ENCODE measurements around the gene NARS2.
"Not testable (repeated sequence)": the region's sequence is repeated elsewhere in the genome, so short reads cannot be mapped to it uniquely, and the experiment has no call there.

The NARS2 gene

DNA sequence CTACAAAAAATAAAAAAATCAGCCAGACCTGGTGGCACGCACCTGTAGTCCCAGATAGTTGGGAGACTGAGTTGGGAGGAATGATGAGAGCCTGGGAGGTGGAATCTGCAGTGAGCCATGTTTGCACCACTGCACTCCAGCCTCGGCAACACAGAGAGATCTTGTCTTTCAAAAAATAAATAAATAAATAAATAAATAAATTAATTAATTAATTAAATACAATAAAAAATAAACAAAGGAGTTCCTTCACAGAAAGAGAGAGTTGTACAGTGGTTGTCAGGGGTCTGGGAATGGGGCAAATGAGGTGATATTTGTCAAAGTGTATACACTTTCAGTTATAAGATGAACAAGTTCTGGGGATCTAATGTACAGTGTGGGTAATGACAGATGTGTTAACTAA lies 107.3 kb downstream of the NARS2 start:
- Histone ChIP-seq H3K9me3 (ENCODE audit: control insufficient read depth, insufficient read depth, low read length) (no peaks in the 10 kb centered on the region), H3K4me3 (ENCODE audit: low read length) (no peak overlapping the region), H3K27ac (ENCODE audit: low read length) (no peak overlapping the region), H3K27me3 (ENCODE audit: control insufficient read depth, insufficient read depth, low read length) (no peaks in the 10 kb centered on the region), H3K4me1 (ENCODE audit: control insufficient read depth, insufficient read depth, low read length) (no peaks in the 10 kb centered on the region), H3K36me3 (ENCODE audit: control insufficient read depth, insufficient read depth, low read length) (peaks cover 2% of the 10 kb centered on the region; the same call in 1 of the 2 replicates)
- no CpG with 5 or more reads among the region's 2 CpGs for WGBS (ENCODE audit: insufficient coverage, insufficient read length)
- no peak for DNase-seq (ENCODE audit: low read depth, low spot score)

DNA sequence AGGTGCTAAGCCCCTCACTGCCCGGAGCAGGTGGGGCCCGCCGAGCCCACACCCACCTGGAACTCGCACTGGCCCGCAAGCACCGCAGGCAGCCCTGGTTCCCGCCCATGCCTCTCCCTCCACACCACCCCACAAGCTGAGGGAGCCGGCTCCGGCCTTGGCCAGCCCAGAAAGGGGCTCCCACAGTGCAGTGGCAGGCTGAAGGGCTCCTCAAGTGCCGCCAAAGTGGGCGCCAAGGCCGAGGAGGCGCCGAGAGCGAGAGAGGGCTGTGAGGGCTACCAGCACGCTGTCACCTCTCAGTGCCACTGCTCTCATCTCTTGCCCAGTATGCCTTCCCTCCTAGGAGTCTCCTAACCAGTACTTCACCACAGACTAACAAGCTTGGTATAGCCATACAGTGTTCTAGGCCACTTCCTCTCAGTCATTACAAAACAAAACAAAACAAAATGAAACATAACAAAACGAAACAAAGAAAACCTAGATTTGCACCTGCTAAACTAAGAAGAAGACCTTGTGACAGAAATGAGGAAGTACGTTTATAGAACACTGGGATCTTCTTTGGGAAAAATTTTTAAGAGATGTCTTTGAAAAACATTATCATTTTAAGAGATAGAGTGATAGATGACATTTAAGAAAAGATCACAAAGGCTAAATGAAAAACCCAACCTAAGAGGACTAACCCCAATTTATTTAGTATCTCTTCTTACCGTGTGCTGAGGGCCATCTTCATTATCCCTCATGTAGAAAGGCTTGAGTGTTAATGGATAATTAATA lies 109.3 kb downstream of the NARS2 start:
- Histone ChIP-seq H3K9me3 (ENCODE audit: control insufficient read depth, insufficient read depth, low read length) (no peaks in the 10 kb centered on the region), H3K4me3 (ENCODE audit: low read length) (no peak overlapping the region), H3K27ac (ENCODE audit: low read length) (no peak overlapping the region), H3K4me1 (ENCODE audit: control insufficient read depth, insufficient read depth, low read length) (no peaks in the 10 kb centered on the region), H3K27me3 (ENCODE audit: control insufficient read depth, insufficient read depth, low read length) (no peaks in the 10 kb centered on the region), H3K36me3 (ENCODE audit: control insufficient read depth, insufficient read depth, low read length) (peaks cover 2% of the 10 kb centered on the region; the same call in 1 of the 2 replicates)
- WGBS (ENCODE audit: insufficient coverage, insufficient read length), result no CpG with 5 or more reads among the region's 19 CpGs
- no peak for DNase-seq (ENCODE audit: low read depth, low spot score)

DNA sequence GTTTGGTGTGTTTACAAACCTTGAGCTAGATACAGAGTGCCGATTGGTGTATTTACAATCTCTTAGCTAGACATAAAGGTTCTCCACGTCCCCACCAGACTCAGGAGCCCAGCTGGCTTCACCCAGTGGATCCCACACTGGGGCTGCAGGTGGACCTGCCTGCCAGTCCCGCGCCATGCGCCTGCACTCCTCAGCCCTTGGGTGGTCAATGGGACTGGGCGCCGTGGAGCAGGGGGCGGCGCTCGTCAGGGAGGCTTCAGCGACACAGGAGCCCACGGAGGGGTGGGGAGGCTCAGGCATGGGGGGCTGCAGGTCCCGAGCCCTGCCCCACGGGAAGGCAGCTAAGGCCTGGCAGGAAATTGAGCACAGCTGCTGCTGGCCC lies 109.9 kb downstream of the NARS2 start:
- H3K36me3 ChIP-seq (ENCODE audit: control insufficient read depth, insufficient read depth, low read length); H3K4me1 ChIP-seq (ENCODE audit: control insufficient read depth, insufficient read depth, low read length); H3K9me3 ChIP-seq (ENCODE audit: control insufficient read depth, insufficient read depth, low read length); DNase-seq (ENCODE audit: low read depth, low spot score); H3K27ac ChIP-seq (ENCODE audit: low read length); H3K27me3 ChIP-seq (ENCODE audit: control insufficient read depth, insufficient read depth, low read length); H3K4me3 ChIP-seq (ENCODE audit: low read length): not testable (repeated sequence)
- no CpG with 5 or more reads among the region's 14 CpGs for WGBS (ENCODE audit: insufficient coverage, insufficient read length)

DNA sequence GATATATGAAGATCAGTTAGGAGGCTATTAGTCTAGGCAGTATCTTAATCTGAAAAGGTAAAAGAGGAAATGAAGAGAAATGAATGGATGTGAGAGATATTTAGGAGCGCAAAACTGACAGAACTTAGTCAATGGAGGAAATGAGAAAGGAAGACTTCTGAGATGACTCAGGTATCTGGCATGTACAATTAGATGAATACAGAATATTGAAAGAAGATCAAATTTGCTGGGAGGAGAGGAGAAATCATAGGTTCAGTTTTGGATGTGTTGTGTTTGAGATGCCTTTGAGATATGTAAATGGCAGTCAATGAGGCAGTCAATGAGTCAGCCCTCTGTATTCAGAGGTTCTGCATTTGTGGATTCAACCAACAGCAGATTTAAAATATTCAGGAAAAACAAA lies 114.2 kb downstream of the NARS2 start:
- Histone ChIP-seq H3K27me3 (ENCODE audit: control insufficient read depth, insufficient read depth, low read length) (no peaks in the 10 kb centered on the region), H3K27ac (ENCODE audit: low read length) (no peak overlapping the region), H3K4me3 (ENCODE audit: low read length) (no peak overlapping the region), H3K36me3 (ENCODE audit: control insufficient read depth, insufficient read depth, low read length) (peaks cover 2% of the 10 kb centered on the region; the same call in 1 of the 2 replicates), H3K9me3 (ENCODE audit: control insufficient read depth, insufficient read depth, low read length) (no peaks in the 10 kb centered on the region), H3K4me1 (ENCODE audit: control insufficient read depth, insufficient read depth, low read length) (no peaks in the 10 kb centered on the region)
- no peak for DNase-seq (ENCODE audit: low read depth, low spot score)
- 100% methylated on average over 1 of the region's 1 CpG for WGBS (ENCODE audit: insufficient coverage, insufficient read length)

DNA sequence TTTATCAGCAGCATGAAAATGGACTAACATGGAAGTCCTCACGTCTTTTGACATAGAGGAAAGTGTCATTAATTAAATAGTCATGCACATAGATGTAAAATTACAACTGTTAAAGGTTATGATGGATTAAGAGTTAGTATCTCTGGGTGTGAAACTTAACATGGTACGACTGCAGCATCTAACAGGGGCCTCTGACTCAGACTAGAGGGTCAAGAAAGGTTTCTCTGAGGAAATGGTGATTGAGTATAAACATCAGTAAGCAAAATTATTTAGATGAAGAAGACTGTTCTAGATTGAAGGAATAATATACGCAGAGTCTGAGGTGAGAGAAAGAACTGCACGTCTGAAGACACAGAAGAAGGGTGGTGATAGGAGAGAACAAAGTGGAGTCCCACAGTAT lies 114.9 kb downstream of the NARS2 start:
- no CpG with 5 or more reads among the region's 4 CpGs for WGBS (ENCODE audit: insufficient coverage, insufficient read length)
- H3K36me3 ChIP-seq (ENCODE audit: control insufficient read depth, insufficient read depth, low read length), result peaks cover 2% of the 10 kb centered on the region; the same call in 1 of the 2 replicates

DNA sequence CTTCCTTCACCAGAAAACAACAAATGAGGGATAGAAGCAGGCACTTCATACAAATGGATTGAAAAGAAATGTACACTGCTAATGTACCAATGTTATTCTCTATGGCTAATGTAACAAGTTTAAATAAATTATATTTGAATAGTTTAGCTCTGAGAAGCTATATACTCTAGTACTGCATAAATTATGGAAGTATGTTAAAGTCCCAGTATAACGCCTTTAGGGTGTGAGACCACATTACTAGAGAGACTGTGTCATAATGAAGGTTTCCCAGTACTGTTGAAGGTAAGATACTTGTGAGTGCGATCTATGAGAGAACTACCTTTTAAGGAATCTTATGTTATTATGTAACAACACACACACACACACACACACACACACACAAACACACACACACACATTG lies 117.2 kb downstream of the NARS2 start:
- H3K27ac ChIP-seq (ENCODE audit: low read length), result no peak overlapping the region
- no peak for DNase-seq (ENCODE audit: low read depth, low spot score)
- H3K9me3 ChIP-seq (ENCODE audit: control insufficient read depth, insufficient read depth, low read length), result no peaks in the 10 kb centered on the region
- H3K36me3 ChIP-seq (ENCODE audit: control insufficient read depth, insufficient read depth, low read length), result no peaks in the 10 kb centered on the region; the same call in 1 of the 2 replicates
- H3K4me3 ChIP-seq (ENCODE audit: low read length), result no peak overlapping the region
- no peaks in the 10 kb centered on the region for H3K4me1 ChIP-seq (ENCODE audit: control insufficient read depth, insufficient read depth, low read length)
- H3K27me3 ChIP-seq (ENCODE audit: control insufficient read depth, insufficient read depth, low read length), result no peaks in the 10 kb centered on the region
- no CpG with 5 or more reads among the region's 2 CpGs for WGBS (ENCODE audit: insufficient coverage, insufficient read length)

More for the DNA sequence above, 114.9 kb downstream of the NARS2 start:
- Histone ChIP-seq H3K4me1 (ENCODE audit: control insufficient read depth, insufficient read depth, low read length) (no peaks in the 10 kb centered on the region), H3K27me3 (ENCODE audit: control insufficient read depth, insufficient read depth, low read length) (no peaks in the 10 kb centered on the region), H3K27ac (ENCODE audit: low read length) (no peak overlapping the region), H3K9me3 (ENCODE audit: control insufficient read depth, insufficient read depth, low read length) (no peaks in the 10 kb centered on the region), H3K4me3 (ENCODE audit: low read length) (no peak overlapping the region)
- no peak for DNase-seq (ENCODE audit: low read depth, low spot score)

DNA sequence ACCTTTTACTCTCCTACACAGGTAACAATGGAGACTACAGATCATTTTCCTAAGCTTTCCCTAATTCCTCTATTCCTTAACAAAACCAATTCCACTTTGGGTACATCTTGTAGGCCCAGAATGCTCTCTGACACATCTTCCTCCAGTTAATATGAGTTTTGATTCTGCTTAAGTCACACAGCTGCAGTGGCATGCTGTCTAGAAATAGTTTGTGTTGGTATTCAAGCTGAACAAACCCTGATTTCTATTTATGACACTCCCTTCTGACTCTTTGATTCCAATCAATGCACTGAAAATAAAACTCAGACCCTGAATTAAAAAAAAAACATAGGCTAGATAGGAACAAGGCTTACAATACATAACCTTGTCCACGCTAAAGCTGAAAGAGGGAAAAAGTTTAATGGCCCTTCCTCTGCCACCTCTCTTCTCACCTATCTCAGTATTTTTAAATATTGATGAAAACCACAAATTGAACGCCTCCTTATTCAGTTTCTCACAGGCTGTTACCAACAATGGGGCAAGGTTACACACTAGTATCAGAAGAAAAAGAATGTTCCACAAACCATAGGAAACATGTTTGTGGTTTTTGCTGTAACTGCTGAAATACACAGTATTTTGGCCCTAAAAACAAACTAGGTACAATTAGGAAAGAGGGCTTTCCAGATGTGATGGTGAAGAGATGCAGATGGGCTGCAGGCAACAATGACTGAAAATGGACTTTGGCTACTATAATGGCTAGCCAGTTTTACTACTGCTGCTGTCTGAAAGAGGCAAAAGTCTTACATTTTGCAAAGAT lies 121.3 kb downstream of the NARS2 start:
- Histone ChIP-seq H3K27me3 (ENCODE audit: control insufficient read depth, insufficient read depth, low read length) (no peaks in the 10 kb centered on the region), H3K36me3 (ENCODE audit: control insufficient read depth, insufficient read depth, low read length) (no peaks in the 10 kb centered on the region), H3K9me3 (ENCODE audit: control insufficient read depth, insufficient read depth, low read length) (no peaks in the 10 kb centered on the region), H3K27ac (ENCODE audit: low read length) (no peak overlapping the region), H3K4me1 (ENCODE audit: control insufficient read depth, insufficient read depth, low read length) (no peaks in the 10 kb centered on the region), H3K4me3 (ENCODE audit: low read length) (no peak overlapping the region)
- no CpG with 5 or more reads among the region's 2 CpGs for WGBS (ENCODE audit: insufficient coverage, insufficient read length)
- no peak for DNase-seq (ENCODE audit: low read depth, low spot score)

DNA sequence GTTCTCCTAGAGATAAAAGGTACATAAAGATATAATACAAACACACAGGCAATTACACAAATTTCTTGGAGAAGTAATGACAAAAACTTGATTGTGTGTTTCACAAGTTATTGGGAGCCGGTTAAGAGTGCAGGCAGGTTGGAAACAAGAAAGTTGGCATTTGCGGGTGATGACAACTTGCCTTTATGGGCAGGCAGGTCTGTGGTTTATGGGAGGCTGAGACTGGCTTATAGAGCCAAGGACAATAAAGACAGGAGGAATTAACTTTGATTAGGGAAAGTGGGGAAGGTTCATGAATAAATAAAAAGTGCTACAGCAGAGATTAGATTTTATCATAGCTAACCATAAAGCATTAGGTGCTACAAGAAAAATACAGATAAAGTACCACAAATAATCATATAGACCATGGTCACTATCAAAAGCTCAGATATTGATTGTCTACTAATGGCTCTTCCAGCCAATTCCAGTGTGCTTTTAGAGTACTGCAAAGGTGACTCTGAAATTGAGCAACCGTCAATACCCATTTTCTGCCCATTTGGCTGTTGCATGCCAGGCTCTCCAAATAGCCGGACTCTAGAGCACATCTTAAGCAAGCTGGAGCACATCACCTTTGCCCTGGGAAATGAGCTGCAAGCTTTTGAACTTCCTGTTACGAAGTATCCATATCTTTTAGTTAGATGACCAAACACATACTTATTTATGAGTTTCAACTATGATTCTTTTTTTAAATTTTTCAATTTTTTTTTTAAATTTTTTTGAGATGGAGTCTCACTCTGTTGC lies 123.1 kb downstream of the NARS2 start:
- no peak for DNase-seq (ENCODE audit: low read depth, low spot score)
- no peaks in the 10 kb centered on the region for H3K4me1 ChIP-seq (ENCODE audit: control insufficient read depth, insufficient read depth, low read length)
- H3K4me3 ChIP-seq (ENCODE audit: low read length), result no peak overlapping the region
- H3K36me3 ChIP-seq (ENCODE audit: control insufficient read depth, insufficient read depth, low read length), result no peaks in the 10 kb centered on the region
- H3K27ac ChIP-seq (ENCODE audit: low read length), result no peak overlapping the region
- H3K27me3 ChIP-seq (ENCODE audit: control insufficient read depth, insufficient read depth, low read length), result no peaks in the 10 kb centered on the region
- no CpG with 5 or more reads among the region's 5 CpGs for WGBS (ENCODE audit: insufficient coverage, insufficient read length)
- H3K9me3 ChIP-seq (ENCODE audit: control insufficient read depth, insufficient read depth, low read length), result no peaks in the 10 kb centered on the region

DNA sequence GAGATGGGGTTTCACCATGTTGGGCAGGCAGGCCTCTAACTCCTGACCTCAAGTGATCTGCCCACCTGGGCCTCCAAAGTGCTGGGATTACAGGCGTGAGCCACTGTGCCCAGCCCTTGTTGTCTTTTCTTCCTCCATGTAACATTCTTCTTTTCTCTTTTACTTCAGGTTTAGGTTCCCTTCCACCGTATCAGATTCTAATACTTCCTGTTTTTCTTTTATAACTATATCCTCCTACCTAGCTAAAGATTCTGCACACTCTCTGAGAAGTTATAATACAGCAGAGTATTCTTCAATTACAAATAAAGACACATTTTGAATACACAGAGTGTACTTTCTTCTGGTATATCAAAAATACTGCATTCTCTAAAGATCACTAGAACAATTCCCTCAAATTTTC lies 123.8 kb downstream of the NARS2 start:
- no peaks in the 10 kb centered on the region for H3K27me3 ChIP-seq (ENCODE audit: control insufficient read depth, insufficient read depth, low read length)
- no peak overlapping the region for H3K4me3 ChIP-seq (ENCODE audit: low read length)
- no peaks in the 10 kb centered on the region for H3K4me1 ChIP-seq (ENCODE audit: control insufficient read depth, insufficient read depth, low read length)
- H3K36me3 ChIP-seq (ENCODE audit: control insufficient read depth, insufficient read depth, low read length), result no peaks in the 10 kb centered on the region
- no peaks in the 10 kb centered on the region for H3K9me3 ChIP-seq (ENCODE audit: control insufficient read depth, insufficient read depth, low read length)
- no peak for DNase-seq (ENCODE audit: low read depth, low spot score)
- WGBS (ENCODE audit: insufficient coverage, insufficient read length), result no CpG with 5 or more reads among the region's 2 CpGs
- H3K27ac ChIP-seq (ENCODE audit: low read length), result no peak overlapping the region

DNA sequence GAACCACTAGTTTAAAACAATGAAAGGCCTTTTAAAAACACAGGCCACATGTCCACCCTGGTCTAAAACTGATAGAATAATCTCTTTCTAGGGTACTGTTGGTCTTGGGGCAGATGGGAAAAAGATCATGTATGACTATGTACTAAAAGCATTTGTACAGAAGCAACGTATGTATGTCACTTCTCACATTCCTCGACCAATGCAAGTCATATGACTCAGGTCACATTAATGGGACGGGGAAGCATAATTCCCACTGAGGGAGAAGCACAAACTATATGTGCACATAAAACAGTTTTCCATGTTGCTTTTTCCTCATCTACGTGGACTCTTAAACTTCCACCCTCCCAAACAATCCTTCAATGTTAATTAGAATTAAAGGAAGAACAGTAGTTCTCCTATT lies 124.8 kb downstream of the NARS2 start:
- no CpG with 5 or more reads among the region's 4 CpGs for WGBS (ENCODE audit: insufficient coverage, insufficient read length)
- H3K4me1 ChIP-seq (ENCODE audit: control insufficient read depth, insufficient read depth, low read length), result no peaks in the 10 kb centered on the region
- H3K27me3 ChIP-seq (ENCODE audit: control insufficient read depth, insufficient read depth, low read length), result no peaks in the 10 kb centered on the region
- no peaks in the 10 kb centered on the region for H3K9me3 ChIP-seq (ENCODE audit: control insufficient read depth, insufficient read depth, low read length)
- H3K27ac ChIP-seq (ENCODE audit: low read length), result no peak overlapping the region
- no peak overlapping the region for H3K4me3 ChIP-seq (ENCODE audit: low read length)
- H3K36me3 ChIP-seq (ENCODE audit: control insufficient read depth, insufficient read depth, low read length), result no peaks in the 10 kb centered on the region
- no peak for DNase-seq (ENCODE audit: low read depth, low spot score)
